ENCODE results near the gene IRF4. TPM values are rescaled to one million over a fixed set of nuclear protein-coding genes. Genes with fewer than 3 reads are reported as not detected.
A peak's percentile ranks its signal among the peaks of the same experiment; 100 is the strongest.
"Not testable (repeated sequence)": the region's sequence is repeated elsewhere in the genome, so short reads cannot be mapped to it uniquely, and the experiment has no call there.

IRF4 gene
- total RNA-seq, 1 experiment from 2014 or later, result not detected

GRCh38 chr6:423055-423798 is 31.7 kb downstream of the IRF4 start:
- Mint-ChIP-seq H3K4me3 (ENCODE audit: low read depth, unreplicated experiment) (no peak overlapping the region), H3K27me3 (ENCODE audit: unreplicated experiment) (no peaks in the 10 kb centered on the region), H3K9me3 (ENCODE audit: low read depth, unreplicated experiment) (peaks cover 2% of the 10 kb centered on the region), H3K36me3 (ENCODE audit: insufficient read depth, unreplicated experiment) (no peaks in the 10 kb centered on the region), H3K4me1 (ENCODE audit: low read depth, unreplicated experiment) (no peaks in the 10 kb centered on the region), H3K27ac (ENCODE audit: unreplicated experiment) (peak overlapping the region; percentile 67)
- DNase-seq, result no peak
- CTCF ChIA-PET, result interaction anchor here (0.6 to 1.7 kb wide), 5 partner anchors 9 to 269 kb away, joined by 3 to 9 read pairs (median 4); no protein-coding TSS in a partner anchor
- no TSS peak for BruUV-seq (replicated peaks)
- intact Hi-C loops (cut with micrococcal nuclease; ENCODE audit: unreplicated experiment), result no loop called here
- no peak for TF ChIP-seq CTCF (IDR thresholded peaks at IDR 0.05; ENCODE audit: unreplicated experiment)

GRCh38 chr6:423799-424345 is 32.3 kb downstream of the IRF4 start:
- no peaks in the 10 kb centered on the region for H3K27me3 Mint-ChIP-seq (ENCODE audit: unreplicated experiment)
- no TSS peak for BruUV-seq (replicated peaks)
- peaks cover 2% of the 10 kb centered on the region for H3K9me3 Mint-ChIP-seq (ENCODE audit: low read depth, unreplicated experiment)
- intact Hi-C loops (cut with micrococcal nuclease; ENCODE audit: unreplicated experiment), result no loop called here
- no peak for DNase-seq
- H3K4me1 Mint-ChIP-seq (ENCODE audit: low read depth, unreplicated experiment), result no peaks in the 10 kb centered on the region
- no peak overlapping the region for H3K27ac Mint-ChIP-seq (ENCODE audit: unreplicated experiment)
- TF ChIP-seq CTCF (IDR thresholded peaks at IDR 0.05; ENCODE audit: unreplicated experiment), result no peak
- H3K36me3 Mint-ChIP-seq (ENCODE audit: insufficient read depth, unreplicated experiment), result no peaks in the 10 kb centered on the region
- no peak overlapping the region for H3K4me3 Mint-ChIP-seq (ENCODE audit: low read depth, unreplicated experiment)
- CTCF ChIA-PET, result interaction anchor here (1.7 kb wide), 1 partner anchor 8 kb away, joined by 9 read pairs; no protein-coding TSS in a partner anchor

GRCh38 chr6:424741-425417 is 33.3 kb downstream of the IRF4 start:
- CTCF ChIA-PET, result no interaction called here
- Mint-ChIP-seq H3K27me3 (ENCODE audit: unreplicated experiment) (no peaks in the 10 kb centered on the region), H3K27ac (ENCODE audit: unreplicated experiment) (no peak overlapping the region), H3K4me3 (ENCODE audit: low read depth, unreplicated experiment) (no peak overlapping the region), H3K36me3 (ENCODE audit: insufficient read depth, unreplicated experiment) (no peaks in the 10 kb centered on the region), H3K9me3 (ENCODE audit: low read depth, unreplicated experiment) (peaks cover 2% of the 10 kb centered on the region), H3K4me1 (ENCODE audit: low read depth, unreplicated experiment) (no peaks in the 10 kb centered on the region)
- DNase-seq, result no peak
- BruUV-seq (replicated peaks), result no TSS peak
- intact Hi-C loops (cut with micrococcal nuclease; ENCODE audit: unreplicated experiment), result no loop called here
- no peak for TF ChIP-seq CTCF (IDR thresholded peaks at IDR 0.05; ENCODE audit: unreplicated experiment)

GRCh38 chr6:425418-425788 is 33.9 kb downstream of the IRF4 start:
- CTCF ChIA-PET; H3K27me3 Mint-ChIP-seq (ENCODE audit: unreplicated experiment); H3K27ac Mint-ChIP-seq (ENCODE audit: unreplicated experiment); BruUV-seq (replicated peaks); intact Hi-C loops (cut with micrococcal nuclease; ENCODE audit: unreplicated experiment); H3K4me1 Mint-ChIP-seq (ENCODE audit: low read depth, unreplicated experiment); H3K9me3 Mint-ChIP-seq (ENCODE audit: low read depth, unreplicated experiment); H3K36me3 Mint-ChIP-seq (ENCODE audit: insufficient read depth, unreplicated experiment); H3K4me3 Mint-ChIP-seq (ENCODE audit: low read depth, unreplicated experiment); DNase-seq: not testable (repeated sequence)

- H3K9me3 Mint-ChIP-seq (ENCODE audit: low read depth, unreplicated experiment); H3K4me1 Mint-ChIP-seq (ENCODE audit: low read depth, unreplicated experiment); H3K4me3 Mint-ChIP-seq (ENCODE audit: low read depth, unreplicated experiment); DNase-seq; H3K27ac Mint-ChIP-seq (ENCODE audit: unreplicated experiment); CTCF ChIA-PET; H3K36me3 Mint-ChIP-seq (ENCODE audit: insufficient read depth, unreplicated experiment); BruUV-seq (replicated peaks); H3K27me3 Mint-ChIP-seq (ENCODE audit: unreplicated experiment); intact Hi-C loops (cut with micrococcal nuclease; ENCODE audit: unreplicated experiment): not testable (repeated sequence)
Measured at GRCh38 chr6:426198-426738, 34.7 kb downstream of the IRF4 start.

Data from Calu3 (cell line).